SHP77 treated with DMSO at 0.1 percent for 48 hours (cell line): Measurements from ENCODE around the gene CADM2.
"Not testable (repeated sequence)": the region's sequence is repeated elsewhere in the genome, so short reads cannot be mapped to it uniquely, and the experiment has no call there.

Experiments used
- DNase-seq: peaks from one replicate; lab custom pipeline; 2025; lab: John Stamatoyannopoulos, UW

CADM2 gene

DNA sequence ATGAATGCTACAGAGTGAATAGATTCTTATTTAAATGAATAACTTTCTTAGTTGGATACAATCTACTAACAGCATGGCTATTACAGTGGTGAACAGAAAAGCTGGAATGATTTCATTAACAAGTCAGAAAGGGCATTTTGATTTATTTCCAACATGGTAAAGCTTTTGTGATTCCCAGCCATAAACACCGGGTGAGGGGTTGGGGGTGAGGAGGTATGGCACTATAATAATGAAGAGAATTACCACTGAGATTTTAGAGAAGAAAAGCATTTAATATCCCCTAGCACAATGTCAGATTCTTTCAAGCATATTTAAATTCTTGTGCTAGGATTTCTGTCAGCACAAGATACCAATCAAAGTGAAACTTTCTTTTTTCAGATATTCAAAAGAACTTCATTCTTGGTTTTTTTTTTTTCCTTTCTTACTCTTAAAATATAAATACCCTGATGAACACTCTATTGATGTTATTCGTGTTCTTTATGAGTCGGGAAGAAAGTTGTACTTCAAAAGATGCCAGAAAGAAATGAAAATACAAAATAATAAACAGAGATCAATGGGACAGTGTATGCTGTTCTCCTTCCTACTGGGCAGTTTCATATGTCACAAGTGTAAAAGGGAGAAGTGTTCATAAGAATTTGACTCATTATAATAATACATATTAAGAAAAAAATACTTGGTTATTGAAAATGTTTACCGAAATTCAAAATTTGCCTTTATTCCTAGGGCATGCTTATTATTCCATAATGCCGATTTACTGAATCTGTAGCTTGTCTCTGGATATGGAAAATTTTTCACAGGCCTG is 522.8 kb downstream of the CADM2 start:
- no peak for DNase-seq

DNA sequence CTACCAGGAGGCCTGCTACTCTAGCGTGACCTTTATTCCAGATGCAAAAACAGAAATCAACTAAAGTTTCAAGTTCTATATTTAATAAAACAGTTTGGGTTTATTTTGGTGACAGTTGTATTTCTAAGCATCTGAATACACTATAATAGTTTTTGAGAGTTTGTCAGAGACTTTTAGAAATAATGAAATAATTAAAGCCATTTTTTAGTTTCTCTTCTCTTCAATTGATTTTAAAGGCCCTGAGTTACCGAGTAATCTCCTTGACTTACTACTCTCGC is 523.4 kb downstream of the CADM2 start:
- DNase-seq, result no peak

GRCh38 chr3:85483986-85484385 is 525.2 kb downstream of the CADM2 start:
- no peak for DNase-seq

GRCh38 chr3:85487375-85487774 is 528.6 kb downstream of the CADM2 start:
- no peak for DNase-seq

- no peak for DNase-seq
Measured at GRCh38 chr3:85495602-85496001, 536.8 kb downstream of the CADM2 start.

DNA sequence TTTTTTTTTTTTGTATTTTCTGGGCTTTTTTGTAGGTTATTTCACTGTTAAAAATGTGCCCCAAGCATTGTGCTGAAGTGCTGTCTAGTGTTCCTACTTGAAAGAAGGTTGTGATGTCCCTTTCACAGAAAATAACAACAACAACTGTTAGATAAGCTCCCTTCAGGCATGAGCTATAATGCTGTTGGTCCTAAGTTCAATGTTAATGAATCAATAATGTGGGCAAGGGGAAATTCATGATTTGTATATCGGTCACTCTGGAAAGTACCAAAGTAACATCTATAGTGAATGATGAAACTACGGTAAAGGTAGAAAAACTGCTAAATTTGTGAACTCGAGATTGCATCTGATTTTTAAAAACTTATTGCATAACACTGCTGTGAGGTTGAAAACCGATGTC is 539.4 kb downstream of the CADM2 start:
- no peak for DNase-seq

DNA sequence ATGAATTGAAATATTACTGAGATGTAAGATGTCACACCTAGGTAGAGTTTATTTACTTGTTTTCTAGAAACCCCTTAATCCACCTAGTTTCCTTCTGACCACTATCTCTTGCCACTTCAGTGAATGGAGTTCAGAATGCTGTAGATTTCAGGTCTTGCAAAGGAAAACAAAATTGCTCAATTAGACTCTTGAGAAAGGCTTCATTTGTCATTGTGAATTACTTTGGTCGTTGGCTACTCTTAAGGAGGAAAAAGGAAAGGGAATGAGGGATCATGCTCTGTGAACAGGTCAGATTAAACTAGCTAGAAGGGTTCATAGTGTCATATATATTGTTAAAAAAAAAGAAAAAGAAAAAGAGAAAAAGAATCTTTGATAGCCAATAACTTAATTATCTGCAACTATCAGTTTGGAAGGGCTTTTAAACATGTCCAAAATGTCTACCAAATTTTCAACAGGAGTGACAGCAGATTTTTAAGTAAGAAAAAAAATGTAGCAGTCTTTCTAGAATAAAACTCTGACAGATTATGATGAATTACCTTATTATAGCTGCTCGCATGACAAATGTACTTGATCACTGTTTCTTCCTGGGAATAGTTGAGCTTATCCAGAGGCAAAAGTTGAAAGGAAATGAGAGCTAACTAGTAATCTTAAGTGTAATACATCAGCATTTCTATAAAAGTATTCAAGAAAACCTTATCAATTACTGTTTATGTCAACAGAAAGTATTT is 543.5 kb downstream of the CADM2 start:
- DNase-seq, result no peak

DNA sequence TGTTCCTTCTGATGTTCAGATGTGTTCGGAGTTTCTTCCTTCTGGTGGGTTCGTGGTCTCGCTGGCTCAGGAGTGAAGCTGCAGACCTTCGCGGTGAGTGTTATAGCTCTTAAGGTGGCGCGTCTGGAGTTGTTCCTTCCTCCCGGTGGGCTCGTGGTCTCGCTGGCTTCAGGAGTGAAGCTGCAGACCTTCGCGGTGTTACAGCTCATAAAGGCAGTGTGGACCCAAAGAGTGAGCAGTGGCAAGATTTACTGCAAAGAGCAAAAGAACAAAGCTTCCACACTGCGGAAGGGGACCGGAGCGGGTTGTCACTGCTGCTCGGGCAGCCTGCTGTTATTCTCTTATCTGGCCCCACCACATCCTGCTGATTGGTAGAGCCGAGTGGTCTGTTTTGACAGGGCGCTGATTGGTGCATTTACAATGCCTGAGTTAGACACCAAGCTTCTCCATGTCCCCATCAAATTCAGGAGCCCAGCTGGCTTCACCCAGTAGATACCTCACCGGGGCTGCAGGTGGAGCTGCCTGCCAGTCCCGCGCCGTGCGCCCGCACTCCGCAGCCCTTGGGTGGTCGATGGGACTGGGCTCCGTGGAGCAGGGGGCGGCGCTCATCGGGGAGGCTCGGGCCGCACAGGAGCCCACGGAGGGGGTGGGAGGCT is 545.5 kb downstream of the CADM2 start:
- not testable (repeated sequence) for DNase-seq

GRCh38 chr3:85504785-85505511 is 546.2 kb downstream of the CADM2 start:
- DNase-seq, result not testable (repeated sequence)

DNA sequence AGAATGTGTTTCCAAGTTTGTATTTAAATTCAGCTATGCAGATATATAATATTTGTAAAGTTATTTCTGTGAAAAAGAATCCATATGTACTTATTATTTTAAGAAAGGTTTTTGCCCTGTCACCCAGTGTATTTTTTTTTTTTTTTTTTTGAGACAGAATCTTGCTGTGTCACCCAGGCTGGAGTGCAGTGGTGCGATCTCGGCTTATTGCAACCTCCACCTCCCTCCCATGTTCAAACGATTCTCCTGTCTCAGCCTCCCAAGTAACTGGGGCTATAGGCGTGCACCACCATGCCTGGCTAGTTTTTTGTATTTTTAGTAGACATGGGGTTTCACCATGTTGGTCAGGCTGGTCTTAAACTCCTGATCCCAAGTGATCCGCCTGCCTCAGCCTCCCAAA is 548.3 kb downstream of the CADM2 start:
- not testable (repeated sequence) for DNase-seq

- DNase-seq, result no peak
Measured at GRCh38 chr3:85508659-85509058, 549.9 kb downstream of the CADM2 start.

DNA sequence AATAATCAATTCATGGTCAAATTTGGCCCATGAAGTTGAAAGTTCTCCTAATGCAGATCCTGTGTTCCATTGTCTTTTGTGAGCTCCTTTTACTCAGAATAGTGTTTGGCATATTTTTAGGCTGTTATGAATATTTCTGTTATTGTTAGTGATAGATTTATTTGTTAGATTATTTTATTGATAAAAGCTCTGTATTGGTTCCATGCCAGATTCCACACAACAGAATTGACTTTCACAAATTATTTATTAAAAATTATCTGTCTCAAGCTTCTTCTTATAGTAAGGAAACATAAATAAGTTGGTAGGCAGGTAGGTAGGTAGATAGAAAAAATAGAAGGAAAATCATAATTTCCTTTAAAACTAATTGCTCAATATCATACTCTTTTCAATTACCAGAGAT is 557.4 kb downstream of the CADM2 start:
- DNase-seq, result no peak

DNA sequence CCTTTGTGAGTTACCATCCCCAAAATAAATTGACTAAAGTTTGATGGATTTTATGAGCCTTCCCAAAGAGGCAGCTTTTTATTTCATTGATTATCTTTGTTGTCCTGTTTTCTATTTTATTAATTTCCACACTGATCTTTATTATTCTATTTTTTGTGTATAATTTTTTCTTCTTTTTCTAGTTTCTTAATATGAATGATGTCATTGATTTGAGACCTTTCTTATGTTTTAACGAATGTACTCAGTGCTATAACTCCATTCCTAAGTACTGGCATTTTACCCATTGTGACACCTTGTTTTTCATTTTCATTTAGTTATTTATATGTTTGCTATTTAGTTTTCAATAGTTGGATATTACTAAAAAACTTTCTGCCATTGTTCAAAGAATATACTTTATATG is 565.3 kb downstream of the CADM2 start:
- no peak for DNase-seq

GRCh38 chr3:85525264-85525663 is 566.5 kb downstream of the CADM2 start:
- no peak for DNase-seq

DNA sequence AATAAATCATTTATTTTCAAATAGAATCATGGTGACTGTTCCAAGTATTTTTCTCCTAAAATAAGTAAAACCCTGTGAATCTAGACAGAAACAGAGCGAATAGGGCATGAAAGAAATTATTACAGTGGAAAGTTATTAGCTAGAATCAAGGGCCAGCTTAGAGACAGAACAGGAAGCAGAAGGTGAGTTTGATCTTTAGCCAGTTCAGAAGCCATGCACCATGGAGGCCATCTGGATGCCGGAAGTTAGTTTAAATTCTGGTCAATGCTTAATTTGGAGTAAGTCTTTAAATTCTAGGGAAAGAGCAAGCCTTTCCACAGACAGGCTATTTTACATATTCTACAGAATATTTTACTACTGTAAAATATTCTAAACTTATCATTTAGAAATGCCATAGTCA is 574.8 kb downstream of the CADM2 start:
- DNase-seq, result no peak

DNA sequence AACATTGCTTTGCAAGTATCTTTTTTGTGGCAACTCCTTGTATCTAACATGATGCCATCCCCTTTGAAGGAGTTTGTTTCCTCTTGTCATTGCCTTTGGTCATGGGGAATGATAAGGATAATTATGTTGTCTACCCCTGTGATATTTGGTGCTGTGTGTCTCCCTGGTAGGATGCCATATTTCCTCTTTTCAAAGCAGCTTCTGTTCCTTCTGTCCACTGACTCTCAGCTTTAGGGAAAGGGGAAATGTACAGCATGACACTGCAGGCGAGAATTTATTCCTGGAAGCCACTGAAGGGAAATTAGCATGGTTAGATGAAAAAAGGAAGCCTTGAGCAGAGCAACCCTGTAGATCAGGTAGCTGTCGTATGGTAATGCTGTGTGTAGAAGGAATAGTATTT is 576.7 kb downstream of the CADM2 start:
- no peak for DNase-seq

GRCh38 chr3:85539232-85539631 is 580.4 kb downstream of the CADM2 start:
- DNase-seq, result no peak

DNA sequence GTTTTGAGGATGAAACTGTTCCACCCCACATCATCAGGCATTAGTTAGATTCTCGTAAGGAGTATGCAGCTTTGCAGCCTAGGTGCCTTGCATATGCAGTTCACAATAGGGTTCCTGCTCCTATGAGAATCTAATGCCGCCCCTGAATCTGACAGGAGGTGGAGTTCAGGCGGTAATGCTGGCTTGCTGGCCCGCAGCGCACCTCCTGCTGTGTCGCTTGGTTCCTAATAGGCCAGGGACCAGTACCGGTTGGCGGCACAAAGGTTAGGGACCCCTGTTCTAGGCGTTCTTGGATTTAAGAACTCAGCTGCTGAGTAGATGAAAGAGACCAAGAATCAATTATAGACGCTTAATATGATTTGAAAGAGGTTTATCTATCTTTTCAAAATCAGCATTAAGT is 595.4 kb downstream of the CADM2 start:
- no peak for DNase-seq

DNA sequence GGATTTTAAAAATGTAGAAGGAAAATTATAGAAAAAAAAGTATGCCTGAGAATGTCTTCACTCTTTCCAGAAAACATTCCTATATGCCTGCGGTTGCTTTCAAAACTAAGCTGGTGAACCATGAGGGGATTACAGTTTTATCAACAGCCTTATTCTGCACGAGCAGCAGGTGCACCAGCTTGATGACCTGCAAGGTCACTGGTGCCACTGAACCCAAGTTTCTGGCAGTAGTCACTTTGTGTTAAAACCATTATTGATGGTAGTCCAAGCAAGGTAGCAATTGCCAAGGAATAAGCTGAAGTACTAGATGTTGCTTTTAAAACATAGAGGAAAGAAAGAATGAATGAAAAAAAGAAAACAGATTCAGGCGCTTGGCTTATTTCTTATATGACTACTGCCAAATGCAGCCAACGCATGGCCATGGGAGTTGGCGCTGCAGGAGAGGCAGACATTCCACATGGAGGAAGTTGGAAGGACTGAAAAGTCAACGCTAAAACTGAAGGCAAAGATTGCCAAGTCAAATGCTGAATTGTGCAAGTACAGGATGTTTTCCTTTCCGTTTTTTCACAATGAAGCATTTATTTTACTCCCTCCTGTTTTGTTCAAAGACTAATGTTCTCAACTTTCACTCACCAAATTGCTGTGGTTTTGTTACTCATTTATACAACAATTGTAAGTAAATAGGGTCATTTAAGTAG is 601.4 kb downstream of the CADM2 start:
- no peak for DNase-seq

- no peak for DNase-seq
Measured at GRCh38 chr3:85567071-85567676, 608.4 kb downstream of the CADM2 start.

- no peak for DNase-seq
Measured at GRCh38 chr3:85570819-85571218, 612.0 kb downstream of the CADM2 start.

DNA sequence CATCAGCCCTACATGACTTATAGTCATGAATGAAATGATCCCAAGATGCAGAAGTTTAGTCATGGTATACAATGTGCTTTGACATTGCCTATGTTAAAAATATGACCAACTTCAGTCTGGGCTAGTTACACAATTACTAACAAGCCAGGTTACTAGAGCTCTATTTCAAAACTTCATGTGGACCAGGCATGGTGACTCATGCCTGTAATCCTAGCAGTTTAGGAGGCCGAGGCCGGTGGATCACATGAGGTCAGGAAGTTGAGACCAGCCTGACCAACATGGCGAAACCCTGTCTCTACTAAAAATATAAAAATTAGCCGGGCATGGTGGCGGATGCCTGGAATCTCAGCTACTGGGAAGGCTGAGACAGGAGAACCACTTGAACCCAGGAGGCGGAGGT is 613.0 kb downstream of the CADM2 start:
- no peak for DNase-seq
